Erythroblast (primary cell): ENCODE data around the gene OR2D3.

Experiments used
- GATA1 ChIP-seq: IDR thresholded peaks from 2 replicates; pipeline ENCODE4 v1.6.1; 2011; ENCODE audit warnings: low read depth, mild to moderate bottlenecking, control low read depth, low read length, moderate library complexity
- POLR2A ChIP-seq: IDR thresholded peaks from 2 replicates; pipeline ENCODE4 v1.6.1; 2011; ENCODE audit warnings: mild to moderate bottlenecking, low read length

GRCh38 chr11:6962673-6963072 is 41.9 kb downstream of the OR2D3 start:
- TF ChIP-seq POLR2A (no peak), GATA1 (no peak)
